ENCODE data around the gene PPP2R2B. TPM values are rescaled to one million over a fixed set of nuclear protein-coding genes. Genes with fewer than 3 reads are reported as not detected.
A peak's percentile ranks its signal among the peaks of the same experiment; 100 is the strongest.
"Not testable (repeated sequence)": the region's sequence is repeated elsewhere in the genome, so short reads cannot be mapped to it uniquely, and the experiment has no call there.

PPP2R2B gene
- total and polyA plus RNA-seq, 4 donors = 0.15 to 1.2 (median 0.55) TPM

- Histone ChIP-seq H3K9me3 (ENCODE audit: control insufficient read depth in 4 of 4, insufficient read depth in 3 of 4, low read length in 3 of 4) (peaks cover 0 to 3% (median 1%) of the 10 kb centered on the region in 4 donors), H3K27ac (ENCODE audit: low read depth in 1 of 2, low read length in 1 of 2) (no peak overlapping the region), H3K4me3 (no peak overlapping the region), H3K9ac (ENCODE audit: insufficient read depth in 1 of 2, low read length in 2 of 2) (no peak overlapping the region), H3K36me3 (ENCODE audit: control insufficient read depth in 4 of 4, insufficient read depth in 4 of 4, low read length in 4 of 4) (no peaks in the 10 kb centered on the region), H3K27me3 (ENCODE audit: control insufficient read depth in 3 of 3, insufficient read depth in 3 of 3, low read length in 2 of 3) (peaks cover 0 to 2% (median 0%) of the 10 kb centered on the region in 3 donors), H3K4me1 (ENCODE audit: control insufficient read depth in 5 of 5, insufficient read depth in 5 of 5, low read length in 5 of 5) (no peaks in the 10 kb centered on the region)
- DNase-seq = no peak
- no peak for TF ChIP-seq CTCF (IDR thresholded peaks at IDR 0.05; ENCODE audit: control extremely low read depth, extremely low read depth)
- whole genome bisulfite sequencing, 2 donors = 74 to 82% methylated on average over 10 of the region's 10 CpGs
- ATAC-seq (ENCODE audit: insufficient read depth, low FRiP score) = no peak
Observed at GRCh38 chr5:146620031-146620668, 258.4 kb downstream of the PPP2R2B start.

GRCh38 chr5:146618434-146618833 lies 260.1 kb downstream of the PPP2R2B start:
- H3K27ac ChIP-seq (ENCODE audit: low read depth in 1 of 2, low read length in 1 of 2) = no peak overlapping the region
- ATAC-seq (ENCODE audit: insufficient read depth, low FRiP score) (no peak), DNase-seq (no peak)
- H3K36me3 ChIP-seq (ENCODE audit: control insufficient read depth in 4 of 4, insufficient read depth in 4 of 4, low read length in 4 of 4) = no peaks in the 10 kb centered on the region
- peaks cover 0 to 3% (median 1%) of the 10 kb centered on the region in 4 donors for H3K9me3 ChIP-seq (ENCODE audit: control insufficient read depth in 4 of 4, insufficient read depth in 3 of 4, low read length in 3 of 4)
- no peak overlapping the region for H3K4me3 ChIP-seq
- H3K9ac ChIP-seq (ENCODE audit: insufficient read depth in 1 of 2, low read length in 2 of 2) = no peak overlapping the region
- peaks cover 0 to 2% (median 0%) of the 10 kb centered on the region in 3 donors for H3K27me3 ChIP-seq (ENCODE audit: control insufficient read depth in 3 of 3, insufficient read depth in 3 of 3, low read length in 2 of 3)
- 76 to 89% methylated on average over 6 of the region's 6 CpGs for WGBS, 2 donors
- no peaks in the 10 kb centered on the region for H3K4me1 ChIP-seq (ENCODE audit: control insufficient read depth in 5 of 5, insufficient read depth in 5 of 5, low read length in 5 of 5)
- TF ChIP-seq CTCF (IDR thresholded peaks at IDR 0.05; ENCODE audit: control extremely low read depth, extremely low read depth) = no peak

- not testable (repeated sequence) for H3K27me3 ChIP-seq (ENCODE audit: control insufficient read depth in 3 of 3, insufficient read depth in 3 of 3, low read length in 2 of 3); H3K9me3 ChIP-seq (ENCODE audit: control insufficient read depth in 4 of 4, insufficient read depth in 3 of 4, low read length in 3 of 4); H3K9ac ChIP-seq (ENCODE audit: insufficient read depth in 1 of 2, low read length in 2 of 2); H3K36me3 ChIP-seq (ENCODE audit: control insufficient read depth in 4 of 4, insufficient read depth in 4 of 4, low read length in 4 of 4); DNase-seq; H3K27ac ChIP-seq (ENCODE audit: low read depth in 1 of 2, low read length in 1 of 2); H3K4me3 ChIP-seq; ATAC-seq (ENCODE audit: insufficient read depth, low FRiP score); H3K4me1 ChIP-seq (ENCODE audit: control insufficient read depth in 5 of 5, insufficient read depth in 5 of 5, low read length in 5 of 5)
- 34 to 36% methylated on average over 6 to 7 of the region's 17 CpGs for WGBS, 2 donors
Observed at GRCh38 chr5:146609731-146610130, 268.8 kb downstream of the PPP2R2B start.

- no peak for ATAC-seq (ENCODE audit: insufficient read depth, low FRiP score)
- H3K27me3 ChIP-seq (ENCODE audit: control insufficient read depth in 3 of 3, insufficient read depth in 3 of 3, low read length in 2 of 3) = no peaks in the 10 kb centered on the region
- no peaks in the 10 kb centered on the region for H3K36me3 ChIP-seq (ENCODE audit: control insufficient read depth in 4 of 4, insufficient read depth in 4 of 4, low read length in 4 of 4)
- no peak overlapping the region for H3K4me3 ChIP-seq
- H3K4me1 ChIP-seq (ENCODE audit: control insufficient read depth in 5 of 5, insufficient read depth in 5 of 5, low read length in 5 of 5) = no peaks in the 10 kb centered on the region
- no peak overlapping the region for H3K9ac ChIP-seq (ENCODE audit: insufficient read depth in 1 of 2, low read length in 2 of 2)
- H3K9me3 ChIP-seq (ENCODE audit: control insufficient read depth in 4 of 4, insufficient read depth in 3 of 4, low read length in 3 of 4) = no peaks in the 10 kb centered on the region
- no peak for TF ChIP-seq CTCF (IDR thresholded peaks at IDR 0.05; ENCODE audit: control extremely low read depth, extremely low read depth)
- peak in 1 of 3 donors; percentile 4 for DNase-seq
- H3K27ac ChIP-seq (ENCODE audit: low read depth in 1 of 2, low read length in 1 of 2) = no peak overlapping the region
Observed at GRCh38 chr5:146607659-146608332, 270.8 kb downstream of the PPP2R2B start.

Data from lung (tissue), 12 donors.